ENCODE measurements around the gene SH3D19. TPM values are rescaled to one million over a fixed set of nuclear protein-coding genes. Genes with fewer than 3 reads are reported as not detected.

SH3D19 gene
- total RNA-seq, 3 donors from 2014 or later: 97.5 to 140 (median 102) TPM

DNA sequence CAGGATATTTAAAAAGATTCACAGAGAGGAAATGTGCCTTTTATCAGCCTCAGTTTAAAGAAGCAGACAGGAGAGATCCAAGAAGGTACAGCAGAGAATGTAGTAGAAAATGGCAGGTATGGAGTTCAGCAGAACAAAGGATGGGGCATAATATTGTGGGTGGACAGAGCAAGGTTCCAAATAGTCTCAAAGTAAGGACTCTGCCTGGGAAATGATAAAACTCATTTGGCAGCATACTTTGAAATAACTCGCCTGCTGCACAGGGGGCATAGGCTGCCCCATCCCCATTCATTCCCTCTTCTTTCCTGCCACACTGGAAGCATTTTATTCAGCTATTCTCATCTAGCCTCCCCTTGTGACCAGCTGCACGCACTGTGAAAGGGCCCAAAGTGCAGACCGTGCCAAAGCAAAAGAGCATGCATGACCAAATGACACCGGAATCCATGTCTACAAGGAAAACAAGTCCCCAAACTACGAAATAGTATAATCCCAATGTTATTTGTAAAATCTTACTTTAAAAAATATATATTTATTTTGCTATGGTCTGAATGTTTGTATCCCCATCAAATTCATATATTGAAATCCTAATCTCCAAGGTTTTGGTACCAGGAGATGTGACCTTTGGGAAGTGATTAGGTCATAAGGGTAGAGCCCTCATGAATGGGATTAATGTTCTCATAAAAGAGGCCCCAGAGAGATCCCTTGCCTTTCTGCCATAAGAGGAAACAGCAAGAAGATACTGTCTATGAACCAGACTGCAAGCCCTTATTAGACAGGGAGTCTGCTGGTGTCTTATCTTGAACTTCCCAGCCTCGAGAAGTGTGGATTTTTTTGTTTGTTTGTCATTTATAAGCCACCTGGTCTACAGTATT lies 125.8 kb downstream of the SH3D19 start:
- intact Hi-C loops (cut with DNase I, micrococcal nuclease): no loop called here
- ATAC-seq: peak; percentile 7

DNA sequence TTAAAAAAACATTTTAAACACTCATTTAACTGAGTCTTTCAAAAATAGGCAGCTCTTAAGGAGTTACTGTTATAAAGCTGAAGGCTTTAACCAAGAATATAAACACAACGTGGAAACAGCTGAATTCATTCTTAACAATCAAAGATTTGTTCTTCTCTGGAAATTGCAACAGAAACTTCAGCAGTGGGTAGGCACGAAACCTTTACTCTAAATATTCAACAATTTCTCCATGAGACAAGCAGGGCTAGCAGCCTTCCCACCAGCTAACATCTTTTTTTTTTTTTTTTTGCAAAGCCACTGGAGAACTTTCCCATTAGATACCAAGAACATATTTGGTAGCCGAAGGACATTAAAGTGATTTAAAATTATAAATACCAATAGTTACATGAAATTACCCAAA lies 126.7 kb downstream of the SH3D19 start:
- peaks cover 8% of the 10 kb centered on the region for H3K4me1 ChIP-seq (ENCODE audit: low read depth)

More for the DNA sequence above, 125.8 kb downstream of the SH3D19 start:
- Histone ChIP-seq H3K4me3 (no peak overlapping the region), H3K9me3 (no peaks in the 10 kb centered on the region), H3K4me1 (ENCODE audit: low read depth) (peaks cover 8% of the 10 kb centered on the region), H3K36me3 (ENCODE audit: low read depth) (no peaks in the 10 kb centered on the region)
- no peak for DNase-seq
- TF ChIP-seq, protein P1, sequence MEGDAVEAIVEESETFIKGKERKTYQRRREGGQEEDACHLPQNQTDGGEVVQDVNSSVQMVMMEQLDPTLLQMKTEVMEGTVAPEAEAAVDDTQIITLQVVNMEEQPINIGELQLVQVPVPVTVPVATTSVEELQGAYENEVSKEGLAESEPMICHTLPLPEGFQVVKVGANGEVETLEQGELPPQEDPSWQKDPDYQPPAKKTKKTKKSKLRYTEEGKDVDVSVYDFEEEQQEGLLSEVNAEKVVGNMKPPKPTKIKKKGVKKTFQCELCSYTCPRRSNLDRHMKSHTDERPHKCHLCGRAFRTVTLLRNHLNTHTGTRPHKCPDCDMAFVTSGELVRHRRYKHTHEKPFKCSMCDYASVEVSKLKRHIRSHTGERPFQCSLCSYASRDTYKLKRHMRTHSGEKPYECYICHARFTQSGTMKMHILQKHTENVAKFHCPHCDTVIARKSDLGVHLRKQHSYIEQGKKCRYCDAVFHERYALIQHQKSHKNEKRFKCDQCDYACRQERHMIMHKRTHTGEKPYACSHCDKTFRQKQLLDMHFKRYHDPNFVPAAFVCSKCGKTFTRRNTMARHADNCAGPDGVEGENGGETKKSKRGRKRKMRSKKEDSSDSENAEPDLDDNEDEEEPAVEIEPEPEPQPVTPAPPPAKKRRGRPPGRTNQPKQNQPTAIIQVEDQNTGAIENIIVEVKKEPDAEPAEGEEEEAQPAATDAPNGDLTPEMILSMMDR (IDR thresholded peaks at IDR 0.05): no peak

DNA sequence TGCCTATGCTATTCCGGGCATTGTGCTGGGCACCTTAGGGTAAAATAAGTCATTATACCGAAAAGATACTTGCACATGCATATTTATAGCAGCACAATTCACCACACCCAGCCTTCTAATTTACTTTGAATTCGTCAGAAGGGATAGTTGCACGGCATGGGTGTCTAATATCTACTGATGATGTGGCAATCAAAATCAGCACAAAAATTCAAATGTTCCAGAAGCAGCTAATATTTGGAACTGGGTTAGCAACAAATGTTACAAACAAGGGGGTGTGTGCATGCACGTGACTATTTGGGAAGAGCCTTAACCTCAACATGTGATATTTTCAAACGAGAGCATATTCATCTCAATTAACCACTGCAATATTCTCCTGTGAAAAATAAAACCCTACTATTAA lies 128.2 kb downstream of the SH3D19 start:
- ATAC-seq (no peak), DNase-seq (no peak)
- intact Hi-C loops (cut with DNase I, micrococcal nuclease): no loop called here
- H3K4me1 ChIP-seq (ENCODE audit: low read depth): peaks cover 8% of the 10 kb centered on the region
- no peaks in the 10 kb centered on the region for H3K36me3 ChIP-seq (ENCODE audit: low read depth)
- TF ChIP-seq, protein P1 (IDR thresholded peaks at IDR 0.05): no peak
- no peak overlapping the region for H3K4me3 ChIP-seq
- no peaks in the 10 kb centered on the region for H3K9me3 ChIP-seq

More for the DNA sequence above, 126.7 kb downstream of the SH3D19 start:
- DNase-seq (no peak), ATAC-seq (no peak)
- Histone ChIP-seq H3K36me3 (ENCODE audit: low read depth) (no peaks in the 10 kb centered on the region), H3K9me3 (no peaks in the 10 kb centered on the region), H3K4me3 (no peak overlapping the region)
- intact Hi-C loops (cut with DNase I, micrococcal nuclease): no loop called here
- TF ChIP-seq, protein P1 (IDR thresholded peaks at IDR 0.05): no peak

DNA sequence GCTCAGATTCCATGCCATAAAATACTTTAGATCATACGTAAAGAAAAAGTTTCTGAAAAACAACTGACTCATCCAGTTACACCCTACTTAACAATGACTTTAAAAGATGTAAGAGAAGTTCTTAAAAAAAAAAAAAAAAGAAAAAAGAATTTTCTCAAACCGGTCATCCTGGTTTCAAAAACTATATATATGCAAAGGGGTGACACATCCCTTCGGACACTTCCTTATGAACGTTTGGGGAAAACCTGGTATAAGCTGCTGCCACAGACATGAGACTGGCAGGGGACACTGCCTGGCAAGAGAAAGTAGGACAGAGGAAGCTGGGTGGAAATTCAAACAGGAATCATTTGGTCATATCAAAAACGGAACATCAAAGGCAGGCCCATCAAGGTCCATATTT lies 129.6 kb downstream of the SH3D19 start:
- TF ChIP-seq, protein P1 (IDR thresholded peaks at IDR 0.05): no peak
- intact Hi-C loops (cut with DNase I, micrococcal nuclease): no loop called here

DNA sequence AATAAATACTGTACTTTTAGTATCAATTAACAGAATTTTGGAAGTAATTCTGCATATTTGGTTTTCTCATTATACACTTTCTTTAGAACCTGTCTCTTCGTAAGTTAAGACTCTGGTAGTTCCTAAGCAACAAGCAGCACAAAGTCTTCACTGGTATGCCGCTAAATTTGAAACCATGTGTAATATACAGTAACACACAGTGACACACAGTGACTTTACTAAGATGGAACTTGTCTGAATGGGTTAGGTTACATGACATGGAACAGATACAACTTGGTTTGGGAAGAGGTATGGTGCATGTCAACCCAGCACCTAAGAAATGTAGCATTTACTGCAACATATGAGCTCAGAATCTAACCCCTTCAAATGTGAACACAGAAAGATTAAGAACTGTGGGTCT lies 132.0 kb downstream of the SH3D19 start:
- DNase-seq: no peak
- Histone ChIP-seq H3K4me1 (ENCODE audit: low read depth) (peaks cover 8% of the 10 kb centered on the region), H3K36me3 (ENCODE audit: low read depth) (no peaks in the 10 kb centered on the region), H3K4me3 (no peak overlapping the region), H3K9me3 (no peaks in the 10 kb centered on the region)
- TF ChIP-seq, protein P1 (IDR thresholded peaks at IDR 0.05): no peak
- intact Hi-C loops (cut with DNase I, micrococcal nuclease): no loop called here
- ATAC-seq: no peak

More for the DNA sequence above, 129.6 kb downstream of the SH3D19 start:
- ATAC-seq: peak; percentile 95
- DNase-seq: no peak
- H3K4me1 ChIP-seq (ENCODE audit: low read depth): peaks cover 8% of the 10 kb centered on the region
- no peak overlapping the region for H3K4me3 ChIP-seq
- no peaks in the 10 kb centered on the region for H3K9me3 ChIP-seq
- H3K36me3 ChIP-seq (ENCODE audit: low read depth): no peaks in the 10 kb centered on the region
